ENCODE results near the gene HIVEP3. TPM values are rescaled to one million over a fixed set of nuclear protein-coding genes. Genes with fewer than 3 reads are reported as not detected.

The HIVEP3 gene
- total RNA-seq, 1 experiment from 2014 or later = 0.55 TPM

- no peak for TF ChIP-seq E2F4 (CRISPR knock-in tag; IDR thresholded peaks at IDR 0.05; ENCODE audit: borderline replicate concordance, low read depth)
- TF ChIP-seq CDX4 (CRISPR knock-in tag; IDR thresholded peaks at IDR 0.05; ENCODE audit: borderline replicate concordance) = no peak
- TF ChIP-seq CBFB (CRISPR knock-in tag; IDR thresholded peaks at IDR 0.05; ENCODE audit: low read depth) = no peak
Measured at GRCh38 chr1:41906943-41907342, 11.8 kb downstream of the HIVEP3 start (continued).

GRCh38 chr1:41905093-41905675 lies 13.5 kb downstream of the HIVEP3 start:
- ATAC-seq (no peak), DNase-seq (ENCODE audit: low spot score) (no peak)
- Mint-ChIP-seq H3K9me3 (peaks cover 6% of the 10 kb centered on the region; the same call in 1 of the 2 replicates), H3K27me3 (ENCODE audit: low read depth) (no peaks in the 10 kb centered on the region; the same call in none of the 2 replicates), H3K36me3 (no peaks in the 10 kb centered on the region), H3K27ac (no peak overlapping the region), H3K4me1 (peaks cover 25% of the 10 kb centered on the region), H3K4me3 (no peak overlapping the region)
- ChIA-PET POLR2A (no interaction called here), CTCF (no interaction called here)
- TF ChIP-seq, protein P1, sequence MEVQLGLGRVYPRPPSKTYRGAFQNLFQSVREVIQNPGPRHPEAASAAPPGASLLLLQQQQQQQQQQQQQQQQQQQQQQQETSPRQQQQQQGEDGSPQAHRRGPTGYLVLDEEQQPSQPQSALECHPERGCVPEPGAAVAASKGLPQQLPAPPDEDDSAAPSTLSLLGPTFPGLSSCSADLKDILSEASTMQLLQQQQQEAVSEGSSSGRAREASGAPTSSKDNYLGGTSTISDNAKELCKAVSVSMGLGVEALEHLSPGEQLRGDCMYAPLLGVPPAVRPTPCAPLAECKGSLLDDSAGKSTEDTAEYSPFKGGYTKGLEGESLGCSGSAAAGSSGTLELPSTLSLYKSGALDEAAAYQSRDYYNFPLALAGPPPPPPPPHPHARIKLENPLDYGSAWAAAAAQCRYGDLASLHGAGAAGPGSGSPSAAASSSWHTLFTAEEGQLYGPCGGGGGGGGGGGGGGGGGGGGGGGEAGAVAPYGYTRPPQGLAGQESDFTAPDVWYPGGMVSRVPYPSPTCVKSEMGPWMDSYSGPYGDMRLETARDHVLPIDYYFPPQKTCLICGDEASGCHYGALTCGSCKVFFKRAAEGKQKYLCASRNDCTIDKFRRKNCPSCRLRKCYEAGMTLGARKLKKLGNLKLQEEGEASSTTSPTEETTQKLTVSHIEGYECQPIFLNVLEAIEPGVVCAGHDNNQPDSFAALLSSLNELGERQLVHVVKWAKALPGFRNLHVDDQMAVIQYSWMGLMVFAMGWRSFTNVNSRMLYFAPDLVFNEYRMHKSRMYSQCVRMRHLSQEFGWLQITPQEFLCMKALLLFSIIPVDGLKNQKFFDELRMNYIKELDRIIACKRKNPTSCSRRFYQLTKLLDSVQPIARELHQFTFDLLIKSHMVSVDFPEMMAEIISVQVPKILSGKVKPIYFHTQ (CRISPR knock-in tag; IDR thresholded peaks at IDR 0.05) = no peak
- TF ChIP-seq CTCF (IDR thresholded peaks at IDR 0.05) (no peak), ATF6 (CRISPR knock-in tag; IDR thresholded peaks at IDR 0.05) (no peak), NFYB (CRISPR knock-in tag; conservative IDR thresholded peaks at IDR 0.05; ENCODE audit: low read depth) (no peak), MAX (CRISPR knock-in tag; IDR thresholded peaks at IDR 0.05) (no peak), ZNF423 (CRISPR knock-in tag; IDR thresholded peaks at IDR 0.05) (no peak), GTF2I (CRISPR knock-in tag; conservative IDR thresholded peaks at IDR 0.05) (no peak), ELF4 (CRISPR knock-in tag; IDR thresholded peaks at IDR 0.05; ENCODE audit: low read depth) (no peak), IRF1 (CRISPR knock-in tag; IDR thresholded peaks at IDR 0.05) (no peak), ATF1 (CRISPR knock-in tag; IDR thresholded peaks at IDR 0.05) (no peak)
- TF ChIP-seq, protein P2, sequence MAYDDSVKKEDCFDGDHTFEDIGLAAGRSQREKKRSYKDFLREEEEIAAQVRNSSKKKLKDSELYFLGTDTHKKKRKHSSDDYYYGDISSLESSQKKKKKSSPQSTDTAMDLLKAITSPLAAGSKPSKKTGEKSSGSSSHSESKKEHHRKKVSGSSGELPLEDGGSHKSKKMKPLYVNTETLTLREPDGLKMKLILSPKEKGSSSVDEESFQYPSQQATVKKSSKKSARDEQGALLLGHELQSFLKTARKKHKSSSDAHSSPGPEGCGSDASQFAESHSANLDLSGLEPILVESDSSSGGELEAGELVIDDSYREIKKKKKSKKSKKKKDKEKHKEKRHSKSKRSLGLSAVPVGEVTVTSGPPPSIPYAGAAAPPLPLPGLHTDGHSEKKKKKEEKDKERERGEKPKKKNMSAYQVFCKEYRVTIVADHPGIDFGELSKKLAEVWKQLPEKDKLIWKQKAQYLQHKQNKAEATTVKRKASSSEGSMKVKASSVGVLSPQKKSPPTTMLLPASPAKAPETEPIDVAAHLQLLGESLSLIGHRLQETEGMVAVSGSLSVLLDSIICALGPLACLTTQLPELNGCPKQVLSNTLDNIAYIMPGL (CRISPR knock-in tag; IDR thresholded peaks at IDR 0.05) = no peak
- TF ChIP-seq, protein P3, sequence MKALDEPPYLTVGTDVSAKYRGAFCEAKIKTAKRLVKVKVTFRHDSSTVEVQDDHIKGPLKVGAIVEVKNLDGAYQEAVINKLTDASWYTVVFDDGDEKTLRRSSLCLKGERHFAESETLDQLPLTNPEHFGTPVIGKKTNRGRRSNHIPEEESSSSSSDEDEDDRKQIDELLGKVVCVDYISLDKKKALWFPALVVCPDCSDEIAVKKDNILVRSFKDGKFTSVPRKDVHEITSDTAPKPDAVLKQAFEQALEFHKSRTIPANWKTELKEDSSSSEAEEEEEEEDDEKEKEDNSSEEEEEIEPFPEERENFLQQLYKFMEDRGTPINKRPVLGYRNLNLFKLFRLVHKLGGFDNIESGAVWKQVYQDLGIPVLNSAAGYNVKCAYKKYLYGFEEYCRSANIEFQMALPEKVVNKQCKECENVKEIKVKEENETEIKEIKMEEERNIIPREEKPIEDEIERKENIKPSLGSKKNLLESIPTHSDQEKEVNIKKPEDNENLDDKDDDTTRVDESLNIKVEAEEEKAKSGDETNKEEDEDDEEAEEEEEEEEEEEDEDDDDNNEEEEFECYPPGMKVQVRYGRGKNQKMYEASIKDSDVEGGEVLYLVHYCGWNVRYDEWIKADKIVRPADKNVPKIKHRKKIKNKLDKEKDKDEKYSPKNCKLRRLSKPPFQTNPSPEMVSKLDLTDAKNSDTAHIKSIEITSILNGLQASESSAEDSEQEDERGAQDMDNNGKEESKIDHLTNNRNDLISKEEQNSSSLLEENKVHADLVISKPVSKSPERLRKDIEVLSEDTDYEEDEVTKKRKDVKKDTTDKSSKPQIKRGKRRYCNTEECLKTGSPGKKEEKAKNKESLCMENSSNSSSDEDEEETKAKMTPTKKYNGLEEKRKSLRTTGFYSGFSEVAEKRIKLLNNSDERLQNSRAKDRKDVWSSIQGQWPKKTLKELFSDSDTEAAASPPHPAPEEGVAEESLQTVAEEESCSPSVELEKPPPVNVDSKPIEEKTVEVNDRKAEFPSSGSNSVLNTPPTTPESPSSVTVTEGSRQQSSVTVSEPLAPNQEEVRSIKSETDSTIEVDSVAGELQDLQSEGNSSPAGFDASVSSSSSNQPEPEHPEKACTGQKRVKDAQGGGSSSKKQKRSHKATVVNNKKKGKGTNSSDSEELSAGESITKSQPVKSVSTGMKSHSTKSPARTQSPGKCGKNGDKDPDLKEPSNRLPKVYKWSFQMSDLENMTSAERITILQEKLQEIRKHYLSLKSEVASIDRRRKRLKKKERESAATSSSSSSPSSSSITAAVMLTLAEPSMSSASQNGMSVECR (CRISPR knock-in tag; IDR thresholded peaks at IDR 0.05; ENCODE audit: borderline replicate concordance) = no peak

Data from WTC11 (cell line).